Activated T-cell treated with anti-CD3 and anti-CD28 coated beads for 24 hours (primary cell): ENCODE results near the gene FCMR.
A peak's percentile ranks its signal among the peaks of the same experiment; 100 is the strongest.
"Not testable (repeated sequence)": the region's sequence is repeated elsewhere in the genome, so short reads cannot be mapped to it uniquely, and the experiment has no call there.

Source experiments
- DNase-seq: peaks from one replicate; pipeline ENCODE4 v3.0.0-alpha.2; 2020; ENCODE audit warnings: low read depth

Gene FCMR

DNA sequence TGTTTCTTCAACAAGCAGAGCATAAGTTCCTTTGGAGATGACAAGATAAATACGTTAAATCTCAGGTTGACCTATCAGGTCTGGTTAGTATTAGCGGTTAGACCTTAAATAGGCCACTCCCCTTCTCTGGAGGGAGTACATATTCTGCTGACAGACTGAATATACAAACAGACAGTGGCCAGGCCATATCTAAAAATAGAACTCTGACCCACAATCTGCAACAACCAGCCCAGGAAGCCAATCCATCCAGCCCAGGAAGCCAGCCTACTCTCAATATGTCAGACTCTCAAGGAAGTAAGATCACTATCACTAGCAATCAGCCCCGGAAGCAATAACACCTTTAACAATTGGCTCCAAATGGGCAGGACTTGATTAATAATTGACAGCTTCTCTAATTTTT, 49.6 kb downstream of the FCMR start:
- DNase-seq, result no peak

DNA sequence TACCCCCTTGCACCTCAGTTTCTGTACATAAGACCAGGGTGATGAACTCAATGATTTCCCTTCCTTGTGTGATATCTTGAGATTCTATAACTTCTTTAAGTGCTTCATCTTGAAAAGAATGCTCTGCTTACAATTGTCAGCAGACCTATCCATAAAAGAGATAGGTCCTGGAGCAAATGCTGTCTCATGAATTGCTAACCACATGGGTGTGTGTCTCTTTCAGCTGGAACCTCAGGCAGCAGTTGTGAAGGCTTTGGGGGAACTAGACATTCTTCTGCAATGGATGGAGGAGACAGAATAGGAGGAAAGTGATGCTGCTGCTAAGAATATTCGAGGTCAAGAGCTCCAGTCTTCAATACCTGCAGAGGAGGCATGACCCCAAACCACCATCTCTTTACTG, 53.5 kb downstream of the FCMR start:
- no peak for DNase-seq

DNA sequence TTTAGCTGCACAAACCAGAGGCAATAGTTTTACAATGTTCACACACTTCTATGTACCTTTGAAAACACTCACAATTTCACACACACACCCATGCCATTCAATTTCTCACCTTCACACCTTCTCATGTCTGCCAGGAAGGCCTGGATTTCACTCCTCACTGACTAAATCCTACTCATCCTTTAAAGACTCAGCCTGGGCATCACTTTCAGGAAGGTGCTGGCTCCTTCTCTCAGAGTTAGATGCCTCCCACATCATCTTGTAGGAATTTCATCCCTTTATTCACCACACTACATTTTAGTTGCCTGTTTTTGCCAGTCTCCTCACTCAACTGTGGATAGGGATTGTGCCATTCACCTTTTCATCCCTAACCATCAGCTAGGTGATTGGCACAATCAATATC, 54.0 kb downstream of the FCMR start:
- DNase-seq, result no peak

DNA sequence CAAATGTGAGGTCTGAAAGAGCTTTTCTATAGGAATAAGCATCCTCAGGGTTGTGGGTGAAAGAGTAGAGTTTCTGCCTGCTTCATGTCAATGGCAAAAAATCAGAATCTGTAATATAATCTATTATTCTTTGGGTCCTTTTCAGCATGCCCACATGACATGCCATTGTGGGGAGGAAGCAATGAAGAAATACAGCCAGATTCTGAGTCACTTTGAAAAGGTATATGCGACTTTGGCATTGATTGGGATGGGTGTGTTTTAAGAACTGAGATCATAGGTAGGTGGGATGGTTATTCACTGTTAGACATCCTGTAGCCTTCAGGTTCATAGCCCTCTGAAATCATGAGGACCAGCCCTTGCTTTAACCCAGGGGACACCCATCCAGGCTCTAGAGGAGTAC, 54.5 kb downstream of the FCMR start:
- DNase-seq, result no peak

DNA sequence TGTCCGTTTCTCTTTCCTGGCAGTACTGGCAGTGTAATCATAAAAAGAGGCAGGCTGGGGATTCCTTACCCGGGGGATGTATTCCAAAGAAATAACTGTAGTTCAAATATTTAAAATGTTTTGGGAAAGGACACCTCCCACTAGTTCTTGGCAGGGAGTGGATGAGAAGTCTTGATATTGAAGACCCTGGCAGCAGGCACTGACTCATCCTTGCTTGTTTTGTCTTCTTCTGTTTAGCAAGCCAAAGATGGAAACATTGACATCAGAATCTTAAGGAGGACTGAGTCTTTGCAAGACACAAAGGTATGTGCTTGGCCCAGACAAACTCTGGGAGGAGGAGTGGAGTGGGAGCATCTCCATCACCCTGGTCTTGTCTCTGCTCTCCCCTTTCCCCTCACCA, 55.7 kb downstream of the FCMR start:
- no peak for DNase-seq

DNA sequence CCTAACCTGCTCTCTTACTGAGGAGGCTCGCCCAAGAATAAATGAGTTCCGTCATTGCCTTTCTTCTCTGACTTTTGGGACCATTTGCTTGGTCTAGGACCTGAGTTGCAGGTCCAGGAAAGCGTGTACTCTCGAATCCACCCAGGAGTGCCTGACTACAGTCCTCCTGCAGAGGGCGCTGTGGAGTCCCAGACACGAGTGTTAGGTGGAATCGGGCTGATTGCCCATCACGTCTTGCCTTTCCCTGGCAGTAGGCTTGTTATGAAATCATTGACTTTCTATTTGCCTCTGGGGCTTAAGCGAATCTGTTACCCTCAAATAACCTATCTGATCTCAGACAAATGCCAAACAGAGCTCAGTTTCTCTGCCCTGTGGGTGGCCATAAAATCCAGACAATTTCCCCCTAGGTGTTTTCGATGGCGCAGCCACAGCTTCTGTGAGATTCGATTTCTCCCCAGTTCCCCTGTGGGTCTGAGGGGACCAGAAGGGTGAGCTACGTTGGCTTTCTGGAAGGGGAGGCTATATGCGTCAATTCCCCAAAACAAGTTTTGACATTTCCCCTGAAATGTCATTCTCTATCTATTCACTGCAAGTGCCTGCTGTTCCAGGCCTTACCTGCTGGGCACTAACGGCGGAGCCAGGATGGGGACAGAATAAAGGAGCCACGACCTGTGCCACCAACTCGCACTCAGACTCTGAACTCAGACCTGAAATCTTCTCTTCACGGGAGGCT, 56.6 kb downstream of the FCMR start, which contains the start of gene IL20:
Gene IL20, plus strand, starts transcription at position 685 of the 733 bp plus-strand sequence. CDS start 230 bp downstream, outside the sequence.
- peak; percentile 81 for DNase-seq

DNA sequence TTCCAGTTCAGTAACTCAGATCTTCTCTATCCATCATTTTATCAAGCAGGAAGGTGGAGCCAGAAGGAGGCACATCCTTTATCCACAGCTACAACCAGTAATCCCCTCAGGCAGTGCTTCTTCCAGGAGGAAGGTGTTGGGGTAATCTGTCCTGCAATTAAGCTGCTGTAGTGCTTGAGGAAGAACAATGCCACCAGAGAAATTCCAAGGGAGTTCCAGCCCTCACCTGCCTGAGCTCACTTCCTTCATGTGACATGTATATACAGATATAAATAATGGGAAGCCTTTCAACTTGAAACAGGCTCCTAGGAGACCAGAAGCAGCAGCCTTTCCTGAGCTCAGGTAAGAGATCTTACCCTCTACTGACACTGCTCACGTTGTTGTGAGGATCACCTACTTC, 58.5 kb downstream of the FCMR start:
- DNase-seq, result no peak

DNA sequence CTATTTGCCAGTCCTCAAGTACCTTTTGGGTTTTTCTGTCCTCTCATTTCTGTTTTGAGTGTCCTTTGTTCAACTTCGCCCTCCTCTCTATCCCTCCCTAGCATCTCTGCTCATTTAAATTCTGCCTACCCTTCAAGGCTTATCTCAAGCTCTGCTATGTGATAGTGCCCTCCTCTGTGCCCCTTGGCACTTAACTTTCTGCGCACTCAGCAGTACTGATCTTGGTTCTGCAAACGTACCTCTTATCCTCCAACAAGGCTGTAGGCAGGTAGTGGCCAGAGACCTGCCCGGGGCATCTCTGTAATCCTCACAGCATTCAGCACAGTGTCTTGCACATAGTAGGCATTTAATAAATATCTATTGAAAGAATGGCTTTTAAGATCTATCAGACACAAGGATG, 61.6 kb downstream of the FCMR start:
- no peak for DNase-seq

DNA sequence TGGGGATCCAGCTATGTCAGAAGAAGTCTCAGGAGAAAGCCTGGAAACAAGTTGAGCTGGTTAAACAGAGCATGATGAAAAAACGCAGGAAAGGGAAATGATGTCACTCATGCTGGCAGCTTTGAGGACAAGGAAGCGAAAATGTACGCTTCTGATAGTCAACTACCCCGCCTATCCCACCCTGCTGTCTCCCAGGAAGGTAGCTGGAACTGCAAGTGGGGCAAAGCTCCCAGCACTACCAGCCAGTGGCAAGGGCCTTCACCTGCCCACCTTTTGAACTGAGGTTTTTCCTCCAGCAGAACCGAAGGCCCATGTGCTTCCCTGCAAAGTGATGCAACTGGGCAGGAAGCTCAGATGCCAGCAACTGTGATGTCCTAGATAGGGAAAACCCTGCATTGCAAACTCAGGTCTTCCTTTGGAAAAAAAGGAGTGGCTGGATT, 62.6 kb downstream of the FCMR start:
- no peak for DNase-seq

DNA sequence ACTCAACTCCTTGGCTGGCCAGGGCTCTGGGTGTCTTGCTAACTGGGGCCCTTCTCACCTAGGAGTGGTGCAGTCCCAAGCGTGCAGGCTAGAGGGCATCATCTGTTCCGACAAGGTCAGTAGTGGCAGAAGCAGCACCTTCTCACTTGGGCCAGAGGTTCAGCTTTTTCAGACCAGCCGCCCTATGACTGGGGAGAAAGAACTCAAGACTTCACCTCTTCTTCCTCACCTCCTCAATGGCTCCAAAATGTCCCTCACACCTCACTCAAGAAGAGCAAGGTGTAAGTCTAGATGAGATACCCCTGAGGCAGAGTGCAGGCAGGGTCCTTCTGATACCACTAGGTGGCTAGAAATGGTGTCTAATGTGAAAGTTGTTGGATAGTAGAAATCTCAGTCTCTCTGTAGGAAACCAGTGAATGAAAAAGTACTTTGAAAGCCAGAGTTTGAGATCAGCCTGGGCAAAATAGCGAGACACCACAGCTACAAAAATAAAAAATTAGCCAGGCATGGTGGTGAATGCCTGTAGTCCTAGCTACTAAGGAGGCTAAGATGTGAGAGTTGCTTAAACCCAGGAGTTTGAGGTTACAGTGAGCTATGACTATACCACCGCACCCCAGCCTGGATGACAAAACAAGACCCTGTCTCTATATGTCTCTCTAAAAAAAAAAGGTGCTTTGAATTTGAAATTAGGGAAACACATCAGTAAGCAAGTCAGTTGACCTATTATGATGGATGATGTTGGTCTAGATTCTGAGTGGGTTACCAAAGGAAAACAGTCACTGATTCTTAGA, 64.9 kb downstream of the FCMR start:
- no peak for DNase-seq

DNA sequence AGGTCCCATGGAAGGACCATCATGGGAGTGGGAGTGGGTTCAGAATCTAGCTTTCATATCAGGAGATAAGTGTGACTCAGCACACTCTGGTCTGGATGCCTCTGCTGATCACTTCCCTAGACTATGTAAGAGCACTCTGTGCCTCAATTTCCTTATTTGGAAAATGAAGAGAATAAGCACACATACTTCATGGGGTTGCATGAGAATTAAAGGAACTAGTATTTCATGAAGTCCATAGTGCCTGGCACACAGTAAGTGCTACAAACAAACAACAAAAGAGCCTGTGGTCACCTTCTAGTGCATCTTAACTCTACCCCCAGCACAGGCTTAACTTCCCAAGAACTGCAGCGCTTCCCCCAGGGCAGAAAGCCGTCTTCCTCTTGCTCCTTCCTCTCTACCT, 65.9 kb downstream of the FCMR start:
- DNase-seq, result no peak

DNA sequence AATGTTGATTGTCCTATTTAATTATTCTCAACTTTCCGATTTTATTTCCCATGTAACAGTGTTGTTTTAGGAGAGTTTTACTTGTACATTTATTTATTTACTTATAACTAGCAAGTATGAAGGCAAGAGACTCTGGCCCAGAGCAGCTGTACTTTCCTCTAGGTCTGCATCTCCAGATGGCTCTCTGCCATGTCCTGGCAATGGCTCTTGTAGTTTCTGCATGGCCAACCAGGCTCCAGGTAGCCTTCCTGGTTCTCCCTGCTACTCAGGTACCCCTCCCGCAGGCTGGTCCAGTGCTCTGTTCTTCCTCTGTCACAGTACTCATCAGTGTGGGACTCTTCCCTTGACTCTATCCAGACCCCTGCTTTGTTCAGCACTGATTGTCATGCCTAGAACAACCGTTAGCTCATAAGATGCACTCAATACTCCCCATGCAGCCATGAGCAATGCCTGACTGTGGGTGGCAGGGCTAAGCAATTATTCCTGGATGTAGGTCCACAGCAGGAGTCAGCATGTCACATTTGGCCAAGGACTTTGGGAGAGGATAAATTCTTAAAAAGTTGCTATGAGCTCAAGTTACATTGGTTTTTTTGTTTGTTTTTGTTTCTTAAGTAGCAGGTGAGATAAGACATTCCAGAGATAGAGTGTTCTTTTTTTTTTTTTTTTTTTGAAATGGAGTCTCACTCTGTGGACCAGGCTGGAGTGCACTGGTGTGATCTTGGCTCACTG, 67.2 kb downstream of the FCMR start:
- no peak for DNase-seq

DNA sequence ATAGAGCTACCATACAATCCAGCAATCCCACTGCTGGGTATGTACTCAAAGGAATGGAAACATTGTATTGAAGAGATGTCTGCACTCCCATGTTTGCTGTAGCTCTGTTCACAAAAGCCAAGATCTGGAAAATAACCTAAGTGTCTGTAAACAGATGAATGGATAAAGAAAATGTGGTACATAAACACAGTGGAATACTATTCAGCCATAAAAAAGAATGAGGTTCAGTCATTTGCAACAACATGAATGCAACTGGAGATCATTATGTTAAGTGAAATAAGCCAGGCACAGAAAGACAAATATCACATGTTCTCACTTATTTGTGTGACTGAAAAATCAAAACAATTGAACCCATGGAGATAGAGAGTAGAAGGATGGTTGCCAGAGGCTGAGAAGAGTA, 68.0 kb downstream of the FCMR start:
- DNase-seq, result not testable (repeated sequence)
